Measurements from ENCODE around the gene SBSN. TPM values are rescaled to one million over a fixed set of nuclear protein-coding genes. Genes with fewer than 3 reads are reported as not detected.
"Not testable (repeated sequence)": the region's sequence is repeated elsewhere in the genome, so short reads cannot be mapped to it uniquely, and the experiment has no call there.

Gene SBSN
- total RNA-seq, 1 experiment from 2014 or later: 0.15 TPM

DNA sequence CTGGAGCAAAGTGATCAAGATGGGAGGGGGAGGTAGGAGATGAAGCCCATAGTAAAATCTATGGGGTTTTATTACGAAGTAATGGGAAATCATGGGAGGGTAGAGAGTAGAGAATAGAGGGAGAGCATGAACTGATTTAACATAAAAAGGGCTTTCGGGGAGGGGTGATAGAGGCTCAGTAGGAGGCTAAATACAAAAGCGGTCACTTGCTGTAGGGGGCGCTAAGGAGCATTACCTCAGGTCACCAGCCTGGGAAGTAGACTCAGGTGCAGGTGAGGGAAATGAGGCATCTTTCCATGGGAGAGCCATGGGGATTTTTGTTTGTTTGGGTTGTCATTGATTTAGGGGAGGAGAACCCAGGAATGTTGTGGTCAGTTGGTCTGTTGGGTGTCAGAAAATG, 52.0 kb downstream of the SBSN start:
- peak; percentile 62 for DNase-seq

DNA sequence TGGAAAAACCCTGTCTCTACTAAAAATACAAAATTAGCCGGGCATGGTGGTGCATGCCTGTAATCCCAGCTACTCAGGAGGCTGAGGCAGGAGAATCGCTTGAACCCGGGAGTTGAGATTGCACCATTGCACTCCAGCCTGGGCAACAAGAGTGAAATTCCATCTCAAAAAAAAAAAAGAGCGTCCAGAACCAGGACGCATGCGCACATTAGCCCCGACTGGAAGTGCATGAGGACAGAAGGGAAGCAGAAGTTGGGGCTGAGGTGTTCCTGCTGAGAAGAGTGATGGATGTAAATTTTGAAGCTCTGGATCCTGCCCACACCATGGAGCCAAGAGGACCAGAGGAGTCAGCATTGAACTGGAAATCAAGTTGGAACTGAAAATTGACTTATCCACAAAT, 53.5 kb downstream of the SBSN start:
- not testable (repeated sequence) for H4K91ac ChIP-seq (ENCODE audit: insufficient read length, low read depth, low read length); H4K5ac ChIP-seq (ENCODE audit: insufficient read length, low read depth, low read length); H3K18ac ChIP-seq (ENCODE audit: insufficient read length, low read depth, low read length); H3K79me1 ChIP-seq (ENCODE audit: insufficient read depth, low read depth, low read length, poor library complexity, severe bottlenecking); H3K27me3 ChIP-seq (ENCODE audit: insufficient read depth, low read length); H3K14ac ChIP-seq (ENCODE audit: insufficient read depth, low read length); H3K9ac ChIP-seq (ENCODE audit: extremely low read depth, insufficient read length, low read length); H4K8ac ChIP-seq (replicated peaks; ENCODE audit: insufficient read length, low read depth, low read length); H3K9me3 Mint-ChIP-seq; H3K79me2 ChIP-seq (ENCODE audit: insufficient read depth, low read length); H3K27ac ChIP-seq (ENCODE audit: insufficient read length, low read depth, low read length); H2BK5ac ChIP-seq (ENCODE audit: insufficient read length, low read length); H3T11ph ChIP-seq (ENCODE audit: low read length); H2BK120ac ChIP-seq (ENCODE audit: low read depth, low read length, poor library complexity, severe bottlenecking); H3K27ac Mint-ChIP-seq; H3K4me3 Mint-ChIP-seq; H3K23me2 ChIP-seq (ENCODE audit: insufficient read length, low read depth, low read length, poor library complexity, severe bottlenecking); H4K20me1 ChIP-seq (ENCODE audit: control insufficient read depth, insufficient read depth, insufficient read length); H3K23ac ChIP-seq (ENCODE audit: insufficient read length, low read depth, low read length); H3K36me3 Mint-ChIP-seq (ENCODE audit: insufficient read depth in 1 of 3, low read depth in 3 of 3); DNase-seq; H2AFZ ChIP-seq (ENCODE audit: low read length); H2BK15ac ChIP-seq (ENCODE audit: low read depth, low read length); H2BK20ac ChIP-seq (ENCODE audit: low read depth, low read length, poor library complexity, severe bottlenecking); H2AK5ac ChIP-seq (ENCODE audit: insufficient read length, low read length); H2BK12ac ChIP-seq (ENCODE audit: insufficient read length, low read depth, low read length); H3K9me3 ChIP-seq (ENCODE audit: control insufficient read depth, low read depth, low read length); H3K4me2 ChIP-seq (ENCODE audit: insufficient read depth, insufficient read length, low read length); H3K4ac ChIP-seq (ENCODE audit: low read depth, low read length); H3K4me1 ChIP-seq (ENCODE audit: insufficient read depth, low read length); H3K27me3 Mint-ChIP-seq (ENCODE audit: low read depth); H3K56ac ChIP-seq (ENCODE audit: insufficient read length, low read depth, low read length)
- no CpG with 5 or more reads among the region's 7 CpGs for WGBS (ENCODE audit: extremely low coverage, insufficient read length, low lambda C conversion rate)
- H3K4me1 Mint-ChIP-seq: peaks cover 23 to 24% of the 10 kb centered on the region in 2 experiments

More for the DNA sequence above, 52.0 kb downstream of the SBSN start:
- Histone ChIP-seq H2AK5ac (ENCODE audit: insufficient read length, low read length) (no peak overlapping the region), H3K23me2 (ENCODE audit: insufficient read length, low read depth, low read length, poor library complexity, severe bottlenecking) (no peaks in the 10 kb centered on the region), H3K14ac (ENCODE audit: insufficient read depth, low read length) (no peak overlapping the region), H3K79me2 (ENCODE audit: insufficient read depth, low read length) (no peaks in the 10 kb centered on the region), H3K18ac (ENCODE audit: insufficient read length, low read depth, low read length) (no peak overlapping the region), H2BK20ac (ENCODE audit: low read depth, low read length, poor library complexity, severe bottlenecking) (no peak overlapping the region), H3K23ac (ENCODE audit: insufficient read length, low read depth, low read length) (no peak overlapping the region), H4K91ac (ENCODE audit: insufficient read length, low read depth, low read length) (no peak overlapping the region), H4K8ac (replicated peaks; ENCODE audit: insufficient read length, low read depth, low read length) (no peak overlapping the region), H4K20me1 (ENCODE audit: control insufficient read depth, insufficient read depth, insufficient read length) (no peaks in the 10 kb centered on the region), H3K9ac (ENCODE audit: extremely low read depth, insufficient read length, low read length) (no peak overlapping the region), H4K5ac (ENCODE audit: insufficient read length, low read depth, low read length) (no peak overlapping the region), H2BK5ac (ENCODE audit: insufficient read length, low read length) (no peak overlapping the region), H3K4me1 (ENCODE audit: insufficient read depth, low read length) (no peaks in the 10 kb centered on the region), H3K79me1 (ENCODE audit: insufficient read depth, low read depth, low read length, poor library complexity, severe bottlenecking) (no peaks in the 10 kb centered on the region), H3K27ac (ENCODE audit: insufficient read length, low read depth, low read length) (no peak overlapping the region), H3K56ac (ENCODE audit: insufficient read length, low read depth, low read length) (no peak overlapping the region), H3T11ph (ENCODE audit: low read length) (no peak overlapping the region), H3K9me3 (ENCODE audit: control insufficient read depth, low read depth, low read length) (no peaks in the 10 kb centered on the region), H2AFZ (ENCODE audit: low read length) (no peak overlapping the region), H3K4me2 (ENCODE audit: insufficient read depth, insufficient read length, low read length) (no peak overlapping the region), H2BK12ac (ENCODE audit: insufficient read length, low read depth, low read length) (no peak overlapping the region), H2BK15ac (ENCODE audit: low read depth, low read length) (no peak overlapping the region), H3K4ac (ENCODE audit: low read depth, low read length) (no peak overlapping the region), H3K27me3 (ENCODE audit: insufficient read depth, low read length) (no peaks in the 10 kb centered on the region), H2BK120ac (ENCODE audit: low read depth, low read length, poor library complexity, severe bottlenecking) (no peak overlapping the region)
- H3K4me3 Mint-ChIP-seq: no peak overlapping the region
- no peaks in the 10 kb centered on the region for H3K36me3 Mint-ChIP-seq (ENCODE audit: insufficient read depth in 1 of 3, low read depth in 3 of 3)
- WGBS (ENCODE audit: extremely low coverage, insufficient read length, low lambda C conversion rate): 100% methylated on average over 1 of the region's 4 CpGs
- TF ChIP-seq, protein P1, sequence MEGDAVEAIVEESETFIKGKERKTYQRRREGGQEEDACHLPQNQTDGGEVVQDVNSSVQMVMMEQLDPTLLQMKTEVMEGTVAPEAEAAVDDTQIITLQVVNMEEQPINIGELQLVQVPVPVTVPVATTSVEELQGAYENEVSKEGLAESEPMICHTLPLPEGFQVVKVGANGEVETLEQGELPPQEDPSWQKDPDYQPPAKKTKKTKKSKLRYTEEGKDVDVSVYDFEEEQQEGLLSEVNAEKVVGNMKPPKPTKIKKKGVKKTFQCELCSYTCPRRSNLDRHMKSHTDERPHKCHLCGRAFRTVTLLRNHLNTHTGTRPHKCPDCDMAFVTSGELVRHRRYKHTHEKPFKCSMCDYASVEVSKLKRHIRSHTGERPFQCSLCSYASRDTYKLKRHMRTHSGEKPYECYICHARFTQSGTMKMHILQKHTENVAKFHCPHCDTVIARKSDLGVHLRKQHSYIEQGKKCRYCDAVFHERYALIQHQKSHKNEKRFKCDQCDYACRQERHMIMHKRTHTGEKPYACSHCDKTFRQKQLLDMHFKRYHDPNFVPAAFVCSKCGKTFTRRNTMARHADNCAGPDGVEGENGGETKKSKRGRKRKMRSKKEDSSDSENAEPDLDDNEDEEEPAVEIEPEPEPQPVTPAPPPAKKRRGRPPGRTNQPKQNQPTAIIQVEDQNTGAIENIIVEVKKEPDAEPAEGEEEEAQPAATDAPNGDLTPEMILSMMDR (conservative IDR thresholded peaks at IDR 0.05): peak; percentile 78
- no peaks in the 10 kb centered on the region for H3K9me3 Mint-ChIP-seq
- peaks cover 8% of the 10 kb centered on the region for H3K27me3 Mint-ChIP-seq (ENCODE audit: low read depth)
- H3K27ac Mint-ChIP-seq: no peak overlapping the region
- H3K4me1 Mint-ChIP-seq: peaks cover 13 to 18% of the 10 kb centered on the region in 2 experiments
